ENCODE measurements around the gene DRC3.
"Not testable (repeated sequence)": the region's sequence is repeated elsewhere in the genome, so short reads cannot be mapped to it uniquely, and the experiment has no call there.

The DRC3 gene, protein sequence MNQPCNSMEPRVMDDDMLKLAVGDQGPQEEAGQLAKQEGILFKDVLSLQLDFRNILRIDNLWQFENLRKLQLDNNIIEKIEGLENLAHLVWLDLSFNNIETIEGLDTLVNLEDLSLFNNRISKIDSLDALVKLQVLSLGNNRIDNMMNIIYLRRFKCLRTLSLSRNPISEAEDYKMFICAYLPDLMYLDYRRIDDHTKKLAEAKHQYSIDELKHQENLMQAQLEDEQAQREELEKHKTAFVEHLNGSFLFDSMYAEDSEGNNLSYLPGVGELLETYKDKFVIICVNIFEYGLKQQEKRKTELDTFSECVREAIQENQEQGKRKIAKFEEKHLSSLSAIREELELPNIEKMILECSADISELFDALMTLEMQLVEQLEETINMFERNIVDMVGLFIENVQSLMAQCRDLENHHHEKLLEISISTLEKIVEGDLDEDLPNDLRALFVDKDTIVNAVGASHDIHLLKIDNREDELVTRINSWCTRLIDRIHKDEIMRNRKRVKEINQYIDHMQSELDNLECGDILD

GRCh38 chr17:17972126-17972951, at the start of gene DRC3, which contains the start of gene TOM1L2:
TSS of gene DRC3 (plus strand) at chr17:17972862. CDS start at chr17:17977599, 4,737 bp downstream.
TSS of gene TOM1L2 (minus strand) at chr17:17972400. CDS start at chr17:17972313, 87 bp downstream.
- DNase-seq = peak; percentile 100

DNA sequence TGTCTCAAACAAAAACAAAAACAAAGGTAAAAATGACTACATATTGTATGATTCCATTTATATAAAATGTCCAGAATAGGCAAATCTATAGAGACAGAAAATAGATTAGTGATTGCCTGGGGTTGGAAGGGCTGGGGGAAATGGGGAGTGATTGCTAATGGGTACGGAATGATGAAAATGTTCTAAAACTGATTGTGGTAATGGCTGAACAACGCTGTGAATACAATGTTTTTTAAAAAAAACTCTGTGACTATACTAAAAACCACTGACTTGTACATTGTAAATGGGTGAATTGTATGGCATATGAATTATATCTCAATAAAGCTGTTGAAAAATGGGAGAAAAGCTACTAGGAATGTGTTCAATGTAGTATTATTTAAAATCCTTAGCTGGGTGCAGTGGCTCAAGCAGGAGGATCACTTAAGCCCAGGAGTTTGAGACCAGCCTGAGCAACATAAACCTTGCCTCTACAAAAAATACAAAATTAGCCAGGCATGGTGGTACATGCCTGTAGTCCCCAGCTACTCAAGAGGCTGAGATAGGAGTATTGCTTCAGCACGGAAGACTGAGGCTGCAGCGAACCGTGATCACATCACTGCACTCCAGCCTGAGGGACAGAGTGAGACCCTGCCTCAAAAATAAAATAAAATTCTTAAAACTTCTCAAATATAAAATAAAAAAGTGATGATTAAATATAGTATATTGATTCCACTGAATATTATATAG, 48.4 kb upstream of the DRC3 start:
- DNase-seq = no peak

- no peak for DNase-seq
Observed at GRCh38 chr17:17924857-17925250, 47.8 kb upstream of the DRC3 start.

- DNase-seq = no peak
Observed at GRCh38 chr17:17926036-17926435, 46.6 kb upstream of the DRC3 start.

- no peak for DNase-seq
Observed at GRCh38 chr17:17926840-17927449, 45.7 kb upstream of the DRC3 start.

DNA sequence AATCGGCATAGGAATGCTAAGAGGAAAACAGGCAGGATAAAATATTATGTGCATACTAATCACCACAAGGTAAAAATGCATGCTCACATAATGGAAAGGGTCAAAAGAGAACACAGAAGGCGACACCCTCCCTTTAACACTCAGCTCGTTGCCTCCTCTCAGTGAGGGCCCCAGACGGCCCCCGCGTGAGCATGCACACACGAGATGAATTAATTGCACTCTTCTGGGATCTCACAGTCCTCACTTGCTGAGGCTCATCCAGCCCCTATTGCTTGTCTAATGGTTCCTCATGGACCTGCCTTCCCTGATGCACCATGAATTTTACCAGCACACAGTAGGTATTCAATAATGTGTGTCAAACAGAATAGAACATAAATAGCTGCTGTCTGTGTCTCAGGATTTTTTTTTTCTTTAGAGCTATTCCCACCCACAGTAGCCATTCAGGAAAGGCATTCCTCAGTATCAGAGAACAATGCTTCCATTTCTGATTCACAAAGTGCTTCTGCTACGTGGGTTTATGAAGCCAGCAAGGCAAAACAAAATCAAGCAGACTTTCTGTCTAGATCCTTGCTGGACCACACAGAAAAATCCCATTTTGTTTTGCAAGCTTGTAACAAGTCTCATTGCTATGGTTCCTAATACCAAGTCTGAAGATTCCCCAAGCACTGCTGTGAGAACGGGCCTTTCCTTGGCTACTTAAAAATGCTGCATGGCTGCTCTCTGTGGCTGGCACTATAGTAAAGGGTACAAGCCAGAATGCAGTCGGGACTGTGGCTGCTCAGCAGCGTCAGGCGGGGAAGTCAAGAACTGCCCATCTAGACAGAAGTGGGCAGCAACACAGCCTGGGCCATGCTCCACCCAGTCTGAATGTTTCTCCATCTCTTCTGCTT, 44.0 kb upstream of the DRC3 start:
- no peak for DNase-seq

GRCh38 chr17:17929655-17930380, 42.8 kb upstream of the DRC3 start:
- DNase-seq = no peak

DNA sequence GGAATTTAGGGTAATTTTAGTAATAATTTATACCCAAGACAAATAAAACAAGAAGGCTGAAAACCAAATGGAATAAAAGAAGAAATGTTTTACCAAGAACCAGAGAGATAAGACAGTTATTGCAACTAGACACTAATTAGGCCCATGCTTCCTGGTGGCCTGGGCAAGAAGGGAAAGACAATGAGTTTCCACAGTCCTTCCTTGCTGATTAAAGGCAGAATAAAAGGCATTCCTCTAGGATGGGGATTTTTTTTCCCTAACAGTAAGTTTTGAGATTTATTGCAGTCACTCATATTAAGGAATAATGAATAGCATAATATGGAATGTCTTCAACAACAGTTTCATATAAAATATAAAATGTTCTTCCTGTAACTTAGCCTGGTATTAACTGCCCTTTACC, 42.0 kb upstream of the DRC3 start:
- DNase-seq = no peak

GRCh38 chr17:17931159-17931558, 41.5 kb upstream of the DRC3 start:
- no peak for DNase-seq

- no peak for DNase-seq
Observed at GRCh38 chr17:17933775-17934174, 38.9 kb upstream of the DRC3 start.

DNA sequence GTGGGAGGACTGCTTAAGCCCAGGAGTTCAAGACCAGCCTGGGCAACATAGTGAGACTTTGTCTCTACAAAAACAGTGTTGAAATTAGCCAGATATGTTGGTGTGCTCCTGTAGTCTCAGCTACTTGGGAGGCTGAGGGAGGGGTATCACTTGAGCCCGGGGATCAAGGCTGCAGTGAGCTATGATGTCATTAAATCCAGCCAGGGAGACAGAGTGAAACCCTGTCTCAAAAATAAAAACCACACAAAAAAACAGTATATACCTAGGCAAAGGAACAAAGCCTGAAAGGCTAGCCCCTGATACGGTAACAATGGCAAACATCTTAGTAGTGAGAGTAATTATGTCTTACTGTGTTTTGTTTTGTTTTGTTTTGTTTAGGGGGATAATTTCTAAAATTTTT, 38.4 kb upstream of the DRC3 start:
- no peak for DNase-seq

GRCh38 chr17:17934806-17935205, 37.9 kb upstream of the DRC3 start:
- DNase-seq = no peak

DNA sequence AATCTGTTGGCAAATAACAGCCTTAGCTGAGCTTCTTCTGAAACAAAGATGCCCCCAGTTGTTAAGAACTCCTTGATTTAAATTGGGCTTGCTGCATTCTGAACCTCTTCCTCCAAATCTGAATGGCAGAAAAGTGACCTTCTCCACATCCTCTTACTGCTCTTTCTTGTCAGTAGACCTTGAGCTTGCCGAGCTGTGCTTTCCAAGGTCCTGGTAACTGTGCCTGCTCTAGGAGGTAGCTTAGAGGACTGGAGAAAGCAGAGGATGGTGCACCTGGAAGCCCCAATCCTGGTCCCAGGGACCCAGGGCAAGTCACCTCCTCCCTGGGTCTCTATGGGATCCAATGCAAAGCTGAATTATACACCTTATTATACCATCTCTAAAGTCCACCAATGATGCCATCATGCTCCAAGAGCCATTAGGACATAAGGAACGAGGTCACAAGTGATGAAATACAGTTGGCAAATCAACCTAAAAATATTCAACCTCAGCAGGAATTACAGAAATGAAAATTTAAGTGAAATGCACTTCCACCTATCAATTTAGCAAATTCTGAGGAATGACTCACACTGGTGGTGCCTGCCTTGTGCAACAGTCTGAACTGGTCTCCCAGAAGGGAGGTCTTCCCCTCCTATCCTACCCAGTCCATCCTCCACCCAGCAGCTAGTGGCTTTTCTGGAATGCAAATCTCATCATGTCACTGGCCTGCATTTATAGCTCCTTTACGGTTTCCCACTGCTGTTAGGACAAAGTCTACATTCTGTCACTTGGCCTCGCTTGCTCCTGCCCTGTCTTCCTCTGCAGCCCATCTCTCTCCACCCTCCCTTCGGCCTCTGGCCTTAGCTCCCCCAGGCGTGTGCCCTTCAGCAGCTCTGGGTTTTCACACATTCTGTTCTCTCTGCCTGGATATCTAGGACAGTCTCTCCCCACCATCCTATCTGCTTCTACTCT, 37.1 kb upstream of the DRC3 start:
- DNase-seq = no peak

GRCh38 chr17:17937201-17937853, 35.3 kb upstream of the DRC3 start:
- DNase-seq = no peak

DNA sequence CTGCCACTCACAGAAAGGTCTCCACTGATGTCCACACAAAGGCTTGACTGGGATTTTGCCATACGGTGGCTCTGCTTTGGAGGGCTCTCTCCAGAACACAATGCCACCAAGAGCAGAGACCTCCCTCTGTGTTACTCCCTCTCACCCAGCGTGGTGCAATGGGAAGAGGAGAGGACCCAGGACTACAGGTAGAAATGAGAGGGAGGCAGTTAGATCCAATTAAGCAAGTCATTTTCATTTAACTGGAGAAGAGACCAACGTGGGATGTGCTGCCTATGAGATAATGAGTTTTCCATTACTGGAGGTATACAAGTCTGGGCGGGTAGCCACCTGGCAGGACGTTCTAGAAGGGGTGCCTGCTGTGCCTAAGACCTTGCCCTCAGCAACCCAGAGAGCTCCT, 34.7 kb upstream of the DRC3 start:
- DNase-seq = no peak

- no peak for DNase-seq
Observed at GRCh38 chr17:17938388-17939107, 34.1 kb upstream of the DRC3 start.

- not testable (repeated sequence) for DNase-seq
Observed at GRCh38 chr17:17939941-17940340, 32.7 kb upstream of the DRC3 start.

GRCh38 chr17:17940441-17940911, 32.2 kb upstream of the DRC3 start:
- DNase-seq = no peak

Data from activated CD4-positive, CD25-positive, alpha-beta regulatory T cell treated with anti-CD3 and anti-CD28 coated beads, Interleukin-2, amount 50 U/mL, for 72 hours (primary cell).